Pancreas (tissue), 10 donors: ENCODE measurements around the gene MYBPHL. TPM values are rescaled to one million over a fixed set of nuclear protein-coding genes. Genes with fewer than 3 reads are reported as not detected.

Experiments
- ATAC-seq, 4 donors: fragments of 200-7000 bp; cut with Tn5 transposase; one replicate each; pipeline versions ENCODE4 v1.8.0 to v1.9.1; 2020; ENCODE audit warnings: mild to moderate bottlenecking in 4 of 4, moderate library complexity in 4 of 4
- DNase-seq, 6 donors: peaks; one replicate each; pipeline ENCODE4 v3.0.0-alpha.2; 2020
- FAIRE-seq: peaks from 2 replicates; lab custom pipeline; 2012; peaks lifted over from hg19 to GRCh38; lab: Jason Lieb, UNC
- H3K27ac ChIP-seq, 4 donors: fragments of 200-600 bp; sonication (generic); 1 replicate in 3 of 4; 2 replicates in 1 of 4; pipeline versions ENCODE4 v1.5.0 to v1.8.0; 2020
- H3K27me3 ChIP-seq, 4 donors: fragments of 200-600 bp; one replicate each; pipeline ENCODE4 v1.8.0; 2021
- H3K36me3 ChIP-seq, 3 donors: fragments of 200-600 bp; sonication (generic) in 1 of 3; one replicate each; pipeline versions ENCODE4 v1.5.0 to v1.8.0; 2020 to 2021
- H3K4me1 ChIP-seq, 3 donors: fragments of 200-600 bp; one replicate each; pipeline ENCODE4 v1.8.0; 2021
- H3K4me3 ChIP-seq, 4 donors: fragments of 200-600 bp; sonication (generic) in 2 of 4; one replicate each; pipeline versions ENCODE4 v1.5.0 to v1.8.0; 2020 to 2021
- H3K9me3 ChIP-seq, 4 donors: fragments of 200-600 bp; one replicate each; pipeline ENCODE4 v1.8.0; 2021
- CTCF ChIP-seq, 4 donors: fragments of 200-600 bp; sonication (generic) in 3 of 4; IDR thresholded peaks; one replicate each; pipeline versions ENCODE4 v1.5.0 to v1.8.0; 2021; ENCODE audit warnings: antibody characterized with exemption in 4 of 4
- WGBS, 2 donors: extraction: QIAGEN DNeasy Blood & Tissue Kit; methylation state at CpG; one replicate each; pipeline ENCODE4 v1.1.7; 2013; 5-methylcytosine and 5-hydroxymethylcytosine counted together
- intact Hi-C, 3 donors: fragments of 100-400 bp; cut with DNase I; formaldehyde crosslinking; loops; one replicate each; pipeline versions ENCODE4 v1.11.1 to v1.14.2; 2022
- polyA plus RNA-seq, 2 donors: library from polyadenylated mRNA; stranded (reverse); fragments of 200-250 nt; gene quantifications; one replicate each; pipeline ENCODE4 v1.2.3, GENCODE V29; 2013
- total RNA-seq, 6 donors: library from RNA; stranded (reverse); fragmentation: NEBNext Ultra II Directional in 4 of 6; extraction: Animal tissue kit (Norgen Biotek cat#: 25700) in 4 of 6; gene quantifications; one replicate each; pipeline versions ENCODE4 v1.2.1 to v1.2.4, GENCODE V29; 2021 to 2023
- donor health status: healthy with polysubstance abuse.
- donor health status: DM: no; HTN: no; CAD: no; lungs with moderate emphysema.
- donor health status: DM: no; HTN: no; CAD: no.
- donor health status: control.
- donor health status: control.
- donor health status: Bipolar disorder and iron deficiency.
- donor health status: DM: yes; HTN: yes; CAD: no.
- donor health status: DM: no; HTN: no; CAD: no.
- donor health status: DM: no; HTN: no; CAD: no.
- donor health status: DM: yes; HTN: yes; CAD: no.

MYBPHL gene
- total and polyA plus RNA-seq, 8 donors, result 0.26 to 1.1 (median 0.27) TPM; not detected in 4

GRCh38 chr1:109296782-109297181 is 10.0 kb downstream of the MYBPHL start:
- Histone ChIP-seq H3K27ac (no peak overlapping the region), H3K27me3 (no peaks in the 10 kb centered on the region), H3K9me3 (no peaks in the 10 kb centered on the region), H3K4me1 (peaks cover 0 to 3% (median 0%) of the 10 kb centered on the region in 3 donors), H3K36me3 (no peaks in the 10 kb centered on the region), H3K4me3 (no peak overlapping the region)
- ATAC-seq (no peak), DNase-seq (no peak), FAIRE-seq (no peak)
- intact Hi-C loops, result no loop called here
- 87 to 90% methylated on average over 16 of the region's 16 CpGs for WGBS, 2 donors
- no peak for TF ChIP-seq CTCF (IDR thresholded peaks at IDR 0.05)

- H3K9me3 ChIP-seq, result no peaks in the 10 kb centered on the region
- H3K4me3 ChIP-seq, result no peak overlapping the region
- H3K4me1 ChIP-seq, result peaks cover 0 to 3% (median 0%) of the 10 kb centered on the region in 3 donors
- H3K27me3 ChIP-seq, result no peaks in the 10 kb centered on the region
- no peak for TF ChIP-seq CTCF (IDR thresholded peaks at IDR 0.05)
- H3K36me3 ChIP-seq, result no peaks in the 10 kb centered on the region
- FAIRE-seq (no peak), ATAC-seq (no peak), DNase-seq (no peak)
- intact Hi-C loops, result no loop called here
- 72 to 74% methylated on average over 12 of the region's 12 CpGs for WGBS, 2 donors
- no peak overlapping the region for H3K27ac ChIP-seq
Observed at GRCh38 chr1:109295712-109296415, 10.9 kb downstream of the MYBPHL start.

GRCh38 chr1:109294481-109294880 is 12.3 kb downstream of the MYBPHL start:
- intact Hi-C loops, result no loop called here
- no peak for TF ChIP-seq CTCF (IDR thresholded peaks at IDR 0.05)
- no peak for ATAC-seq
- Histone ChIP-seq H3K36me3 (no peaks in the 10 kb centered on the region), H3K4me1 (peaks cover 0 to 2% (median 0%) of the 10 kb centered on the region in 3 donors), H3K27ac (no peak overlapping the region), H3K27me3 (no peaks in the 10 kb centered on the region), H3K9me3 (no peaks in the 10 kb centered on the region), H3K4me3 (no peak overlapping the region)
- no peak for DNase-seq
- no peak for FAIRE-seq
- 53 to 66% methylated on average over 4 of the region's 4 CpGs for WGBS, 2 donors

GRCh38 chr1:109293026-109293425 is 13.8 kb downstream of the MYBPHL start:
- intact Hi-C loops, result no loop called here
- H3K4me1 ChIP-seq, result no peaks in the 10 kb centered on the region
- TF ChIP-seq CTCF (IDR thresholded peaks at IDR 0.05), result no peak
- no peak overlapping the region for H3K4me3 ChIP-seq
- H3K36me3 ChIP-seq, result no peaks in the 10 kb centered on the region
- no peaks in the 10 kb centered on the region for H3K9me3 ChIP-seq
- DNase-seq (no peak), ATAC-seq (no peak), FAIRE-seq (no peak)
- no peaks in the 10 kb centered on the region for H3K27me3 ChIP-seq
- H3K27ac ChIP-seq, result no peak overlapping the region
- 44 to 71% methylated on average over 2 of the region's 2 CpGs for WGBS, 2 donors

GRCh38 chr1:109292364-109292763 is 14.4 kb downstream of the MYBPHL start:
- FAIRE-seq (no peak), ATAC-seq (no peak), DNase-seq (no peak)
- Histone ChIP-seq H3K36me3 (no peaks in the 10 kb centered on the region), H3K4me1 (no peaks in the 10 kb centered on the region), H3K27me3 (no peaks in the 10 kb centered on the region), H3K27ac (no peak overlapping the region), H3K4me3 (no peak overlapping the region), H3K9me3 (no peaks in the 10 kb centered on the region)
- WGBS, 2 donors, result 62 to 66% methylated on average over 9 of the region's 9 CpGs
- intact Hi-C loops, result no loop called here
- TF ChIP-seq CTCF (IDR thresholded peaks at IDR 0.05), result no peak
